Right atrium auricular region (tissue), 2 donors: ENCODE data around the gene PNMA8B. TPM values are rescaled to one million over a fixed set of nuclear protein-coding genes. Genes with fewer than 3 reads are reported as not detected.
"Not testable (repeated sequence)": the region's sequence is repeated elsewhere in the genome, so short reads cannot be mapped to it uniquely, and the experiment has no call there.

Experiments used
- DNase-seq: peaks from one replicate; pipeline ENCODE4 v3.0.0-alpha.2; 2019; ENCODE audit warnings: low spot score
- H3K27ac ChIP-seq, 2 donors: fragments of 200-600 bp; sonication (generic); 1 replicate in 1 of 2; 2 replicates in 1 of 2; pipeline ENCODE4 v1.5.1; 2016 to 2019
- H3K27me3 ChIP-seq, 2 donors: fragments of 200-600 bp; sonication (generic); one replicate each; pipeline versions ENCODE4 v1.5.1 to v1.6.0; 2017 to 2019
- H3K36me3 ChIP-seq: fragments of 200-600 bp; sonication (generic); one replicate; pipeline ENCODE4 v1.5.1; 2016
- H3K4me1 ChIP-seq, 2 donors: fragments of 200-600 bp; sonication (generic); one replicate each; pipeline versions ENCODE4 v1.5.1 to v1.6.0; 2017 to 2019
- H3K4me3 ChIP-seq, 2 donors: fragments of 200-600 bp; sonication (generic); 1 replicate in 1 of 2; 2 replicates in 1 of 2; pipeline ENCODE4 v1.5.1; 2017 to 2019; ENCODE audit warnings: mild to moderate bottlenecking in 1 of 2, moderate library complexity in 1 of 2
- H3K9me3 ChIP-seq, 2 donors: fragments of 200-600 bp; sonication (generic); one replicate each; pipeline ENCODE4 v1.5.1; 2019
- CTCF ChIP-seq, 2 donors: fragments of 200-600 bp; sonication (generic); IDR thresholded peaks; one replicate each; pipeline ENCODE4 v1.5.1; 2019; ENCODE audit warnings: antibody characterized with exemption in 2 of 2
- total RNA-seq, 2 donors: library from RNA; depleted of rRNA; stranded (reverse); fragments of >200 nt; gene quantifications; one replicate each; pipeline ENCODE4 v1.1.0, GENCODE V29; 2016

Gene PNMA8B
- total RNA-seq, 2 donors from 2014 or later = 1.0 to 1.7 TPM

DNA sequence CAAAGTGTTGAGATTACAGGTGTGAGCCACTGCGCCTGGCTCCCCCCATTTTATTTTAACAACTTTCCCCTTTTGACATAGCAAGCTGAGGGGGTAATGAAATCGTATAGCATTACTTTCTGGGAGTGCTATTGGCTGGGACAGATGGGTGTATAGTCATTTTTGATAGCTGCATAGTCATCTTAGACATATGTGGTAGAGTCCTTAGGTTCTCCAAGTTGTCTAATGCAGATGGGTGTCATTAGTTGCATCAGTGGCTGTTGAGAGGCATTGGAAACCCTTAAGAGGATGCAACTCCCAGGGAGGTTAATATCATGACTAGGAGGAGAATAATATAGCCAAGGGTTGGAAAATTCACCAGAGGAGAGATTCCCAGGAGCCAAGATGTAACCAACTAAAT lies 28.6 kb upstream of the PNMA8B start:
- no peaks in the 10 kb centered on the region for H3K36me3 ChIP-seq
- no peak for TF ChIP-seq CTCF (IDR thresholded peaks at IDR 0.05)
- H3K4me3 ChIP-seq = no peak overlapping the region
- H3K27ac ChIP-seq = no peak overlapping the region
- no peak for DNase-seq
- no peaks in the 10 kb centered on the region for H3K27me3 ChIP-seq
- H3K9me3 ChIP-seq = no peaks in the 10 kb centered on the region
- peaks cover 0 to 1% of the 10 kb centered on the region in 2 donors for H3K4me1 ChIP-seq

DNA sequence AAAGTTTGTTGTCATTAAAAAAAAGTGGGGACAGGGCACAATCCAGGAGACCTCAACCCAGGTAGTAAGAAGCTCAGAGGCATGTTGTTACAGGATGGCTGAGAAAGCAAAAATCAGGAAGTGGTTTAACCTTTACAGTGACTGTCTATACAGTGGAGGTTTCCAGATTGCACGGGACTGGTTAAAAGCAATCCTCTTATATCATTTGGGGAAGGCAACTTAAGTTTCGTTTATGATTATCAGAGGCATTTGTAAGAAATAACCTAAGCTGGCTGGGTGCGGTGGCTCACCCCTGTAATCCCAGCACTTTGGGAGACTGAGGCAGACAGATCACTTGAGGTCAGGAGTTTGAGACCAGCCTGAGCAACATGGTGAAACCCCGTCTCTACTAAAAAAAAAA lies 27.3 kb upstream of the PNMA8B start:
- H3K4me1 ChIP-seq, H3K9me3 ChIP-seq, H3K36me3 ChIP-seq, DNase-seq, H3K27me3 ChIP-seq, H3K4me3 ChIP-seq, H3K27ac ChIP-seq: not testable (repeated sequence)

DNA sequence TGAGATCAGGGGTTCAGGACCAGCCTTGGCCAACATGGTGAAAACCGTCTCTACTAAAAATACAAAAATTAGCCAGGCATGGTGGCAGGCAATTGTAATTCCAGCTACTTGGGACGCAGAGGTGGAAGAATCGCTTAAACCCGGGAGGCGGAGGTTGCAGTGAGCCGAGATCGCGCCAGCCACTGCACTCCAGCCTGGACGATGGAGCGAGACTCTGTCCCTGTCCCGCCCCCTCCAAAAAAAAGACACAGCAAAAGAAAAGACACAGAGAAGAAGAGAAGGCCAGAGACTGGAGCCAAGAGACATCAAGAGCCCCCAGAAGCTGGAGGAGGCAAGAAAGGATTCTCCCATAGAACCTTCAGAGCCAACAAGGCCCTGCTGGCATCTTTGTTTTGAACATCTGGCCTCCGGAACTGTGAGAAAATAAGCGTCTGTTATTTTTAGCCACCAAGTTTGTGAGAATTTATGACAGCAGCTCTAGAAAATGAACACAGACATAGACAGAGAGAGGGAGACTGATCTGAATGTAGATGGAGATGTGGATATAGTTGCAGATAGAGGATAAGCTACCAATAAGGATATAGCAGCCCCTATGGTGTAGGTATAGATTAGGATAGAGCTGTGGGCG lies 25.7 kb upstream of the PNMA8B start:
- no peak overlapping the region for H3K4me3 ChIP-seq
- H3K9me3 ChIP-seq = no peaks in the 10 kb centered on the region
- no peak overlapping the region for H3K27ac ChIP-seq
- H3K36me3 ChIP-seq = no peaks in the 10 kb centered on the region
- TF ChIP-seq CTCF (IDR thresholded peaks at IDR 0.05) = no peak
- DNase-seq = no peak
- H3K4me1 ChIP-seq = no peaks in the 10 kb centered on the region
- no peaks in the 10 kb centered on the region for H3K27me3 ChIP-seq

DNA sequence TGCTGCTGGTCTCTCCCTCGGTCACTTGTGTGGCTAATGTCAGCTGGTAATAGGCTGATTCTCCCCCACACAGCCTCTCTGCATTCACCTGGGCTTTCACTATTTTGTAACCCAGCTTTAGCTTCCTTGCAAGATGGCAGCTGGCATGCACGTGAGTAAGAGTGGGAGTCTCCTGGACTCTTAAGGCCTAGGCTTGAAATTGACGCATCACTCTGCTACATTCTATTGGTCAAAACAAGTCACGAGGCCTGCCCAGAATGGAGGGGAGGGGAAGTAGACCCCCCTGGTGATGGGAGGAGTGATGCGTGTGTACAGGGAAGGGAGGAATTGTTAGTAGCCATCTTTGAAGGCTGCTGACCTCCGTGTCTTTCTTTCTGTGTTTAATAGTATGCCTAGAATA lies 24.9 kb upstream of the PNMA8B start:
- no peaks in the 10 kb centered on the region for H3K9me3 ChIP-seq
- TF ChIP-seq CTCF (IDR thresholded peaks at IDR 0.05) = no peak
- H3K27me3 ChIP-seq = no peaks in the 10 kb centered on the region
- H3K36me3 ChIP-seq = no peaks in the 10 kb centered on the region
- DNase-seq = no peak
- H3K4me3 ChIP-seq = no peak overlapping the region
- no peaks in the 10 kb centered on the region for H3K4me1 ChIP-seq
- H3K27ac ChIP-seq = no peak overlapping the region

DNA sequence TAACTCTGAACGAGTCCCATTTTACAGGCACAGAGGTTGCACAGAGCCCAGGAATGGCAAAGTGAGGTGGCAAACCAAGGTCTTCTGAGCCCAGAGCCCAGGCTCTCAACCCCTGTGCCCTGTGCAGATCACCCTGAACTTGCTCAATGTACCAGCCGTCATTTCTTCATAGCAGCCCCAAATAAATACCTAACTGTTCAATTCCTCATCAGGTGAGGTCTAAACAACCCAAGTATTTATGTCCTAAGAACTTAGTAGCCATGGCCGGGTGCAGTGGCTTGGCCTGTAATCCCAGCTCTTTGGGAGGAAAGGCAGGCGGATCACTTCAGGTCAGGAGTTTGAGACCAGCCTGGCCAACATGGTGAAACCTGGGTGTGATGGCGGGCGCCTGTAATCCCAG lies 21.8 kb upstream of the PNMA8B start:
- Histone ChIP-seq H3K4me1 (no peaks in the 10 kb centered on the region), H3K27me3 (no peaks in the 10 kb centered on the region), H3K27ac (no peak overlapping the region), H3K36me3 (no peaks in the 10 kb centered on the region), H3K9me3 (no peaks in the 10 kb centered on the region), H3K4me3 (no peak overlapping the region)
- no peak for TF ChIP-seq CTCF (IDR thresholded peaks at IDR 0.05)
- DNase-seq = no peak

DNA sequence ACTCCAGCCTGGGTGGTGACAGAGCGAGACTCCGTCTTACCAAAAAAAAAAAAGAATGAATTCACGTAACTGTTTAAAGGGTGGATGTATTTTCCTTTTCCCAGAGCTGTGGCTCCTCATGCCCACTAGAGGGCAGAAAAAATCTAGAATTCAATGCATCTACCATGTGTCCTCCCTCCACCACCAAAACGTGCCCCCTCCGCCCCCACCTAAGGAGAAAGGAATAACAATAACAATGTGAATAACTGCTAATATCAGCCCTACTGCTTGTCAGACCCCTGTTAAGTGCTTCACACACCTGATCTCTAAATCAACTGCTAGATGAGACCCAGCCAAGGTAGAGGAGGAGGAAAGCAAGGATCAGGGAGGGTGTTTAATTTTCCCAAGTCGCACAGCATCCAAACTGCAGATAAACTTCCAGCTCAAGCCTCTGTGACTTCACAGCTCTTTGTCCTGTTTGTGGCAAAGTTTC lies 20.2 kb upstream of the PNMA8B start:
- no peaks in the 10 kb centered on the region for H3K27me3 ChIP-seq
- no peak for DNase-seq
- peaks cover 0 to 10% of the 10 kb centered on the region in 2 donors for H3K9me3 ChIP-seq
- H3K4me1 ChIP-seq = no peaks in the 10 kb centered on the region
- no peak overlapping the region for H3K4me3 ChIP-seq
- no peak overlapping the region for H3K27ac ChIP-seq
- TF ChIP-seq CTCF (IDR thresholded peaks at IDR 0.05) = peak; percentile 47 to 73
- H3K36me3 ChIP-seq = no peaks in the 10 kb centered on the region
